Measurements from ENCODE around the gene MYCBP. TPM values are rescaled to one million over a fixed set of nuclear protein-coding genes. Genes with fewer than 3 reads are reported as not detected.
A peak's percentile ranks its signal among the peaks of the same experiment; 100 is the strongest.

MYCBP gene
- total RNA-seq, 1 experiment from 2014 or later, result 20.3 TPM

DNA sequence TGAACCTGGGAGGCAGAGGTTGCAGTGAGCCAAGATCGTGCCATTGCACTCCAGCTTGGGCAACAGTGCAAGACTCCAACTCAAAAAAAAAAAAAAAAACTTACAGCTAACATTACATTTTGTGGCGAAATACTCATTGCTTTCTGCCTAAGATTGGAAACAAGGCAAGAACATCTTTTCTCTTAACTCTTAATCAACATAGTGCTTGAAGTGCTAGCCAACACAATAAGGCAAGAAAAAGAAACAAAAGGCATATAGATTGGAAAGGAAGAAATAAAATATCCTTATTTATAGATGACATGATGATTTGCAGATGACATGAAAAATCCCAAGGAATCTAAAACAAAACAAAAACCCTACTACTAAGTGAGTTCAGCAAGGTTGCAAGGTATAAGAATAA lies 32.8 kb upstream of the MYCBP start:
- ChIA-PET CTCF (no interaction called here), POLR2A (ENCODE audit: unreplicated experiment) (no interaction called here)
- DNase-seq (no peak), ATAC-seq (no peak)
- intact Hi-C loops (cut with micrococcal nuclease), result no loop called here
- H4K20me1 ChIP-seq (ENCODE audit: low read length), result no peaks in the 10 kb centered on the region
- H3F3A ChIP-seq (ENCODE audit: low read length, unreplicated experiment), result no peaks in the 10 kb centered on the region
- H3K36me3 ChIP-seq (ENCODE audit: low read depth, low read length), result no peaks in the 10 kb centered on the region
- no peaks in the 10 kb centered on the region for H3K79me2 ChIP-seq (ENCODE audit: low read length)
- no peaks in the 10 kb centered on the region for H3K27me3 ChIP-seq (ENCODE audit: low read length)
- no peaks in the 10 kb centered on the region for H3K4me1 ChIP-seq (ENCODE audit: insufficient read depth, low read length)
- H3K9ac ChIP-seq (ENCODE audit: low read length), result no peak overlapping the region
- no peaks in the 10 kb centered on the region for H3K9me3 ChIP-seq (ENCODE audit: low read length)
- TF ChIP-seq EZH2 (IDR thresholded peaks at IDR 0.05; ENCODE audit: low read length, unreplicated experiment) (no peak), CTCF (conservative IDR thresholded peaks at IDR 0.05; ENCODE audit: low read depth, low read length) (no peak), EZH2phosphoT487 (IDR thresholded peaks at IDR 0.05; ENCODE audit: borderline replicate concordance, low read length) (no peak)
- H3K4me2 ChIP-seq (ENCODE audit: low read length), result no peak overlapping the region
- no peak overlapping the region for H3K4me3 ChIP-seq (ENCODE audit: low read length)
- H3K27ac ChIP-seq (ENCODE audit: low read length), result no peak overlapping the region
- no peak overlapping the region for H2AFZ ChIP-seq (ENCODE audit: low read length)
- BruUV-seq (replicated peaks), result no TSS peak
- no peaks in the 10 kb centered on the region for H3K9me2 ChIP-seq (replicated peaks; ENCODE audit: low read length)

DNA sequence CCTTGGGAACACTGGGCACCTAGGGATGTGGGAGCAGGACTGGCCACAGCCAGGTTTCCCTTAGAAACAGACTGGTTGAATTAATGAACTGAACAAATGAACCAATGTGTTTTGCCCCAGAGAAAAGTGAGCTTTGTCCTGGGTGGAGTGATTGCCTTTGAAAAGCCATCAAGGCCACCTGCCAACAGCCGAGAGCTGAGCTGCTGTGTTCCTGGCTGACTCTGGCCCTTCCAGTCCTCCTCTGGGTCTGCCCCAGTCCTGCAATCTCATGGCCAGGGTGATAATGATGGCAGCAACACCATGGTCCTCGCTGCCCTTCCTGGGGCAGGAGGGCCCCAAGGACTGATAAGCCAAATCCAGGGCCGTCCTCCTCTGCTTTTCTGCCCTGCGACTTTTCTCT lies 26.4 kb upstream of the MYCBP start:
- ChIA-PET POLR2A (ENCODE audit: unreplicated experiment) (no interaction called here), CTCF (no interaction called here)
- no TSS peak for BruUV-seq (replicated peaks)
- no peaks in the 10 kb centered on the region for H3K9me2 ChIP-seq (replicated peaks; ENCODE audit: low read length)
- DNase-seq (no peak), ATAC-seq (no peak)
- no peaks in the 10 kb centered on the region for H3K27me3 ChIP-seq (ENCODE audit: low read length)
- no peak overlapping the region for H3K4me3 ChIP-seq (ENCODE audit: low read length)
- H3K27ac ChIP-seq (ENCODE audit: low read length), result no peak overlapping the region
- no peaks in the 10 kb centered on the region for H3F3A ChIP-seq (ENCODE audit: low read length, unreplicated experiment)
- H3K4me2 ChIP-seq (ENCODE audit: low read length), result no peak overlapping the region
- H3K4me1 ChIP-seq (ENCODE audit: insufficient read depth, low read length), result peaks cover 13% of the 10 kb centered on the region; the same call in 1 of the 2 replicates
- no peaks in the 10 kb centered on the region for H3K9me3 ChIP-seq (ENCODE audit: low read length)
- no peak overlapping the region for H2AFZ ChIP-seq (ENCODE audit: low read length)
- no peaks in the 10 kb centered on the region for H3K36me3 ChIP-seq (ENCODE audit: low read depth, low read length)
- intact Hi-C loops (cut with micrococcal nuclease), result no loop called here
- no peaks in the 10 kb centered on the region for H4K20me1 ChIP-seq (ENCODE audit: low read length)
- TF ChIP-seq CTCF (conservative IDR thresholded peaks at IDR 0.05; ENCODE audit: low read depth, low read length) (no peak), EZH2 (IDR thresholded peaks at IDR 0.05; ENCODE audit: low read length, unreplicated experiment) (no peak), EZH2phosphoT487 (IDR thresholded peaks at IDR 0.05; ENCODE audit: borderline replicate concordance, low read length) (no peak)
- H3K79me2 ChIP-seq (ENCODE audit: low read length), result no peaks in the 10 kb centered on the region
- no peak overlapping the region for H3K9ac ChIP-seq (ENCODE audit: low read length)

DNA sequence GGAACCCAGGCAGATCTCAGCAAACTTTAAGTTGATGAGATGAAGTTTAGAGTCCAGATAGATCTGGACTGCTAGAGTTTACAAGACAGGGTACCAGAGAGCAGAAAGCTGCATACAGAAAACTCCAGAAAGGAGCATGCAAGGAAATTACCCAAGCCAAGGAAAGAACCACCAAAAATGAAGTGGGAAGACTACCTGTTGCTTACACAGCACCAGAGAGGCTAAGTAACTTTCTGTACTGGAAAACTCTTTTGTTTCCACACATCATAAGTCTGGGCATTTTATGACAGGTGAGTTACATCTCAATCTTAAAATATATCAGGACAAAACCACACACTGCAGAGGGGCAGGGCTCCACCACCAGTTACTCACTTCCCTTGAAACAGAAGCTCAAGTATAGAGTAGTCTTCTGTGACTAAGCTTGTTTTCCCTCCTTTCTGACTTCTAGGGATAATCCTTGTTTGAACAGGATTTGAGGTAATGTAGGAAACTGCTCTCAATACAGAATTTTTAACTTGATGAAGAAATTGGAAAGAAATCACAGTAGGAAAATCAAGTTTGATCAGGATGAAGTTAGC lies 25.6 kb upstream of the MYCBP start:
- CTCF ChIA-PET, result no interaction called here

More for the DNA sequence above, 25.6 kb upstream of the MYCBP start:
- H3F3A ChIP-seq (ENCODE audit: low read length, unreplicated experiment), result no peaks in the 10 kb centered on the region
- H3K4me1 ChIP-seq (ENCODE audit: insufficient read depth, low read length), result peaks cover 13% of the 10 kb centered on the region; the same call in 1 of the 2 replicates
- BruUV-seq (replicated peaks), result no TSS peak
- H3K36me3 ChIP-seq (ENCODE audit: low read depth, low read length), result no peaks in the 10 kb centered on the region
- DNase-seq (peak; percentile 76), ATAC-seq (peak; percentile 99)
- no peaks in the 10 kb centered on the region for H3K9me3 ChIP-seq (ENCODE audit: low read length)
- no peak overlapping the region for H3K9ac ChIP-seq (ENCODE audit: low read length)
- POLR2A ChIA-PET (ENCODE audit: unreplicated experiment), result interaction anchor here (0.5 kb wide), 1 partner anchor 19 kb away, joined by 3 read pairs; no protein-coding TSS in a partner anchor
- H3K27ac ChIP-seq (ENCODE audit: low read length), result no peak overlapping the region
- no peaks in the 10 kb centered on the region for H3K27me3 ChIP-seq (ENCODE audit: low read length)
- no peak overlapping the region for H3K4me3 ChIP-seq (ENCODE audit: low read length)
- no peaks in the 10 kb centered on the region for H4K20me1 ChIP-seq (ENCODE audit: low read length)
- intact Hi-C loops (cut with micrococcal nuclease), result no loop called here
- no peaks in the 10 kb centered on the region for H3K9me2 ChIP-seq (replicated peaks; ENCODE audit: low read length)
- H3K79me2 ChIP-seq (ENCODE audit: low read length), result no peaks in the 10 kb centered on the region
- no peak overlapping the region; the same call in 1 of the 2 replicates for H3K4me2 ChIP-seq (ENCODE audit: low read length)
- no peak for TF ChIP-seq CTCF (conservative IDR thresholded peaks at IDR 0.05; ENCODE audit: low read depth, low read length)
- TF ChIP-seq EZH2phosphoT487 (IDR thresholded peaks at IDR 0.05; ENCODE audit: borderline replicate concordance, low read length), result no peak
- no peak for TF ChIP-seq EZH2 (IDR thresholded peaks at IDR 0.05; ENCODE audit: low read length, unreplicated experiment)
- no peak overlapping the region for H2AFZ ChIP-seq (ENCODE audit: low read length)

Measured in PC-3 (cell line).